DMS79 (cell line): ENCODE results near the gene LRPAP1.

Experiments
- DNase-seq: peaks from one replicate; lab custom pipeline; 2025; lab: John Stamatoyannopoulos, UW

Gene LRPAP1

GRCh38 chr4:3532751-3533422, 665 bp upstream of the LRPAP1 start:
- no peak for DNase-seq

- no peak for DNase-seq
Measured at GRCh38 chr4:3531318-3531878, 824 bp downstream of the LRPAP1 start.

GRCh38 chr4:3530663-3531254, 1.5 kb downstream of the LRPAP1 start:
- DNase-seq, result no peak

- DNase-seq, result no peak
Measured at GRCh38 chr4:3530051-3530450, 2.2 kb downstream of the LRPAP1 start.

- no peak for DNase-seq
Measured at GRCh38 chr4:3529363-3529762, 2.9 kb downstream of the LRPAP1 start.

- DNase-seq, result no peak
Measured at GRCh38 chr4:3527914-3528876, 4.0 kb downstream of the LRPAP1 start.

- DNase-seq, result no peak
Measured at GRCh38 chr4:3527101-3527913, 4.9 kb downstream of the LRPAP1 start.

GRCh38 chr4:3526456-3526855, 5.8 kb downstream of the LRPAP1 start:
- DNase-seq, result no peak

- no peak for DNase-seq
Measured at GRCh38 chr4:3525532-3526430, 6.4 kb downstream of the LRPAP1 start.

GRCh38 chr4:3524920-3525319, 7.3 kb downstream of the LRPAP1 start:
- no peak for DNase-seq

- DNase-seq, result no peak
Measured at GRCh38 chr4:3524349-3524748, 7.9 kb downstream of the LRPAP1 start.

GRCh38 chr4:3523628-3524221, 8.5 kb downstream of the LRPAP1 start:
- DNase-seq, result no peak

GRCh38 chr4:3523146-3523627, 9.0 kb downstream of the LRPAP1 start:
- DNase-seq, result no peak

- no peak for DNase-seq
Measured at GRCh38 chr4:3522651-3523050, 9.6 kb downstream of the LRPAP1 start.

- no peak for DNase-seq
Measured at GRCh38 chr4:3522326-3522640, 9.9 kb downstream of the LRPAP1 start.

GRCh38 chr4:3521621-3522325, 10.4 kb downstream of the LRPAP1 start:
- DNase-seq, result no peak

- DNase-seq, result no peak
Measured at GRCh38 chr4:3520796-3521600, 11.2 kb downstream of the LRPAP1 start.

GRCh38 chr4:3520276-3520675, 11.9 kb downstream of the LRPAP1 start:
- DNase-seq, result no peak
